A673 (cell line): ENCODE results near the gene ICAM4. TPM values are rescaled to one million over a fixed set of nuclear protein-coding genes. Genes with fewer than 3 reads are reported as not detected.

Experiments
- BruUV-seq: library from RNA; stranded (reverse); fragments of 400-500 nt; replicated peaks from 2 replicates; lab custom pipeline; 2021; lab: Mats Ljungman, UMichigan
- CTCF ChIA-PET: fragments of 300-600 bp; sonication (Branson Sonifier 250); formaldehyde crosslinking; loops from one replicate; lab custom pipeline; 2022; ENCODE audit warnings: antibody characterized with exemption; lab: Charles Lee
- POLR2A ChIA-PET: fragments of 300-600 bp; sonication (Branson Sonifier 250); formaldehyde crosslinking; loops from one replicate; lab custom pipeline; 2022; ENCODE audit warnings: antibody characterized with exemption; ENCODE audit not compliant: low non-redundant PET; lab: Charles Lee
- DNase-seq: peaks from one replicate; pipeline ENCODE4 v3.0.0-alpha.2; 2015; ENCODE audit warnings: low spot score
- H3K27ac ChIP-seq: fragments of 200-600 bp; sonication (generic); 2 replicates; pipeline ENCODE4 v1.5.1; 2016; ENCODE audit warnings: mixed run types, low read depth, mild to moderate bottlenecking, mixed read lengths, antibody characterized with exemption, low read length; ENCODE audit not compliant: poor library complexity, severe bottlenecking
- H3K27me3 ChIP-seq: fragments of 200-600 bp; sonication (generic); replicated peaks from 2 replicates; pipeline ENCODE4 v1.6.1; 2017; ENCODE audit warnings: mixed run types, low read depth, mild to moderate bottlenecking, mixed read lengths, antibody characterized with exemption, low read length; ENCODE audit not compliant: insufficient read depth, poor library complexity
- H3K36me3 ChIP-seq: fragments of 200-600 bp; sonication (generic); 2 replicates; pipeline ENCODE4 v1.6.1; 2016; ENCODE audit warnings: mixed run types, mild to moderate bottlenecking, mixed read lengths, antibody characterized with exemption, low read length; ENCODE audit not compliant: insufficient read depth, poor library complexity, severe bottlenecking
- H3K4me1 ChIP-seq: fragments of 200-600 bp; sonication (generic); 2 replicates; pipeline ENCODE4 v1.6.1; 2017; ENCODE audit warnings: mixed run types, mild to moderate bottlenecking, mixed read lengths, antibody characterized with exemption, low read length; ENCODE audit not compliant: insufficient read depth, poor library complexity, severe bottlenecking
- H3K4me3 ChIP-seq: fragments of 200-600 bp; sonication (generic); 2 replicates; pipeline ENCODE4 v1.5.1; 2016; ENCODE audit warnings: low read depth, mixed run types, mild to moderate bottlenecking, mixed read lengths, low read length; ENCODE audit not compliant: poor library complexity, severe bottlenecking
- H3K9me3 ChIP-seq: fragments of 200-600 bp; sonication (generic); 2 replicates; pipeline ENCODE4 v1.6.1; 2016; ENCODE audit warnings: mixed run types, low read depth, mild to moderate bottlenecking, mixed read lengths, antibody characterized with exemption, low read length; ENCODE audit not compliant: poor library complexity, severe bottlenecking
- EZH2 ChIP-seq: fragments of 200-600 bp; sonication (generic); IDR thresholded peaks from 2 replicates; pipeline ENCODE4 v1.6.1; 2017; ENCODE audit warnings: borderline replicate concordance, low read depth, mild to moderate bottlenecking, mixed read lengths, antibody characterized with exemption, low read length; ENCODE audit not compliant: poor library complexity, severe bottlenecking
- intact Hi-C: fragments of 100-400 bp; cut with micrococcal nuclease; formaldehyde crosslinking; loops from one replicate; pipeline ENCODE4 v1.10.0; 2022; ENCODE audit not compliant: unreplicated experiment
- total RNA-seq: library from RNA; stranded (reverse); gene quantifications from 2 replicates; pipeline ENCODE4 v1.2.3, GENCODE V29; 2021
- TF ChIP-seq, protein P1 (sequence below): fragments of 300-800, 200-600 bp; sonication (generic); conservative IDR thresholded peaks from 2 replicates; pipeline ENCODE4 v1.5.1; 2017; ENCODE audit warnings: low read depth, mild to moderate bottlenecking, antibody characterized with exemption, low read length, moderate library complexity, mixed read lengths

ICAM4 gene
- total RNA-seq, 1 experiment from 2014 or later = 0.58 TPM

DNA sequence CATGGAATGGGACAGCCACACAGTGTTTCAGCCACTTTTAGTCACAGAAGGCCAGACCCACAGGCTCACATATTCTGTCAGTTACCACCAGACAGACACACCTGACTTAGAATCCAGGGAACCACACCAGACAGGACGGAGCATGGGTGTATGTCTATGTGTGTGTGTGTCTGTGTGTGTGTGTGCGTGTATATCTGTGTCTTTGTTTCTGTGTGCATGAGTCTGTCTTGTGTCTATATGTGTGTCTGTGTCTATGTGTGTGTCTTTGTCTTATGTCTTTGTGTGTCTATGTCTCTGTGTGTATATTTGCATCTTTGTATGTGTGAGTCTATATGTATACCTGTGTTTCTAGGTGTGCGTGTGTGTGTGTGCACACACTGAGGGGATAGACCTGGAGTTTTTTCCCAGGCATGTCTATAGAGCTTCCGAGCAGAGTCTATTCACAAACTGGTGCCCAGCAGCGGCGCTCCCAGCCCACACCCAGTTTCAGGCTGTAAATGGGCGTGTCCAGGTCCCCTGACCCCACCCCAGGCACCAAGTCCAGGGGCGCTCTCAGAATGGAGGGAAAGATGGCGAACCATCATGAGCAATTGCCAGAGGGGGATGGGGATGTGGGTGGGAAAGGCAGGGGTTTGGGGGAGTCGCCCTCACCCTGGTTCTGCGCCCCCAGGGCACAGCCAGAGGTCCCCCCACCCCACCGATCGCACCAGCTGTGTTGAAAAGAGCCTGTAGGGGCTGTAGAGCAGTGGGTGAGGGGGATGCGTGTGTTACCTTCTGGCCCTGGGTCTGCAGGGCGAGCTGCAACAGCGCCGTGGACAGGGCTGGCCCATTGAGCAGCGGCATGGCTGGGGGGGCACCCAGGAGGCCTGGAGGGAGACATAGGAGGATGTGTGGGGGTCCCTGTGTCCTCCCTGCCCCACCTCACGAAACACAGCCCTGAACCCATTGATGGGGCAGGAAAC is 35.4 kb downstream of the ICAM4 start:
- Histone ChIP-seq H3K27me3 (no peaks in the 10 kb centered on the region), H3K4me3 (no peak overlapping the region), H3K4me1 (no peaks in the 10 kb centered on the region), H3K27ac (no peak overlapping the region), H3K9me3 (no peaks in the 10 kb centered on the region), H3K36me3 (peaks cover 87% of the 10 kb centered on the region)
- intact Hi-C loops = no loop called here
- DNase-seq = no peak
- TF ChIP-seq EZH2 = no peak
- TF ChIP-seq, protein P1, sequence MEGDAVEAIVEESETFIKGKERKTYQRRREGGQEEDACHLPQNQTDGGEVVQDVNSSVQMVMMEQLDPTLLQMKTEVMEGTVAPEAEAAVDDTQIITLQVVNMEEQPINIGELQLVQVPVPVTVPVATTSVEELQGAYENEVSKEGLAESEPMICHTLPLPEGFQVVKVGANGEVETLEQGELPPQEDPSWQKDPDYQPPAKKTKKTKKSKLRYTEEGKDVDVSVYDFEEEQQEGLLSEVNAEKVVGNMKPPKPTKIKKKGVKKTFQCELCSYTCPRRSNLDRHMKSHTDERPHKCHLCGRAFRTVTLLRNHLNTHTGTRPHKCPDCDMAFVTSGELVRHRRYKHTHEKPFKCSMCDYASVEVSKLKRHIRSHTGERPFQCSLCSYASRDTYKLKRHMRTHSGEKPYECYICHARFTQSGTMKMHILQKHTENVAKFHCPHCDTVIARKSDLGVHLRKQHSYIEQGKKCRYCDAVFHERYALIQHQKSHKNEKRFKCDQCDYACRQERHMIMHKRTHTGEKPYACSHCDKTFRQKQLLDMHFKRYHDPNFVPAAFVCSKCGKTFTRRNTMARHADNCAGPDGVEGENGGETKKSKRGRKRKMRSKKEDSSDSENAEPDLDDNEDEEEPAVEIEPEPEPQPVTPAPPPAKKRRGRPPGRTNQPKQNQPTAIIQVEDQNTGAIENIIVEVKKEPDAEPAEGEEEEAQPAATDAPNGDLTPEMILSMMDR = no peak
- CTCF ChIA-PET = no interaction called here
- POLR2A ChIA-PET = no interaction called here
- BruUV-seq = no TSS peak

DNA sequence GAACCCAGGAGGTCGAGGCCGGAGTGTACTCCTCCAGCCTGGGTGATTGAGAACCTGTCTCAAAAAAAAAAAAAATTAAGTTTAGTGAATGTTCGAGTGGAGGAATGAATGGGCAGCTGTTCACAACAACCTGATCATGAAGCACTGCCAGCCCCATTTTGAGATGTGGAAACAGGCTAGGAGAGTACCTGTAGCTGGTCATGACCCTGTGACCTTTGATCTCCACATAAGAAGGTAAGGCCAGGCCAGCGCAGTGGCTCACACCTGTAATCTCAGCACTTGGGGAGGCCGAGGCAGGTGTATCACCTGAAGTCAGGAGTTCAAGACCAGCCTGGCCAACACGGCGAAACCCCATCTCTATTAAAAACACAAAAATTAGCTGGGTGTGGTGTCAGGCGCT is 39.0 kb downstream of the ICAM4 start:
- ChIA-PET CTCF (no interaction called here), POLR2A (interaction anchor here (0.6 kb wide), 1 partner anchor 19 kb away, joined by 7 read pairs; no protein-coding TSS in a partner anchor)
- no peak for DNase-seq
- Histone ChIP-seq H3K4me1 (no peaks in the 10 kb centered on the region), H3K36me3 (peaks cover 93% of the 10 kb centered on the region), H3K9me3 (no peaks in the 10 kb centered on the region), H3K27me3 (no peaks in the 10 kb centered on the region), H3K27ac (no peak overlapping the region), H3K4me3 (no peak overlapping the region)
- TF ChIP-seq, protein P1 = no peak
- TF ChIP-seq EZH2 = no peak
- BruUV-seq = no TSS peak
- intact Hi-C loops = no loop called here

DNA sequence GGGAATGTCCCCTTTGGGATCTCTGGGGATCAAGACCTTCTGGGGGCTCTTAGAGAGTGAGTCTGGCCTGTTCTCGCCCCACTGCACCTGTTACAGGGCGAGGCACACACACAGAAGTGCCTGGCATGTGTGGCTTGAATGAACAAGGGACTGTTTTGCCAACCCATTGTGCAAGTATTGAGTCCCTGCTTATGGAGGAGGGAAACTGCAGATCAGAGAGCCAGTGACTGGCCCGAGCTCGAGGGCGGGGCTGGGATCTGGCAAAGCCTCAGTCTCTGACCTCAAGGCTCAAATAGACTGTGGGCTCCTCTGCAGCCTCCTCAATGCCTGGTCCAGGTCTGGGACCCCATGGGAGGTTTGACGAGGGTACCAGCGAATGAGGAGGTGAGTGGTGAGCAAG is 41.0 kb downstream of the ICAM4 start:
- TF ChIP-seq, protein P1 = no peak
- TF ChIP-seq EZH2 = no peak
- no peak overlapping the region for H3K27ac ChIP-seq
- ChIA-PET CTCF (no interaction called here), POLR2A (no interaction called here)
- no TSS peak for BruUV-seq
- H3K9me3 ChIP-seq = no peaks in the 10 kb centered on the region
- H3K4me3 ChIP-seq = no peak overlapping the region
- H3K27me3 ChIP-seq = no peaks in the 10 kb centered on the region
- intact Hi-C loops = no loop called here
- peaks cover 78% of the 10 kb centered on the region for H3K36me3 ChIP-seq
- no peak for DNase-seq
- H3K4me1 ChIP-seq = peaks cover 8% of the 10 kb centered on the region
